ENCODE results near the gene CELSR1. TPM values are rescaled to one million over a fixed set of nuclear protein-coding genes. Genes with fewer than 3 reads are reported as not detected.

CELSR1 gene
- total and polyA plus RNA-seq, 7 donors = 0.23 to 5.0 (median 0.82) TPM

GRCh38 chr22:46538814-46539160, 1.4 kb upstream of the CELSR1 start:
- Histone ChIP-seq H3K27me3 (peaks cover 22 to 57% (median 33%) of the 10 kb centered on the region in 3 donors), H3K4me3 (peak overlapping the region in 3 of 4 donors; percentile 33 to 42 (median 41)), H3K4me1 (peaks cover 0 to 18% (median 15%) of the 10 kb centered on the region in 4 donors), H3K36me3 (no peaks in the 10 kb centered on the region), H3K9me3 (no peaks in the 10 kb centered on the region), H3K27ac (no peak overlapping the region)
- DNase-seq = no peak
- intact Hi-C loops (cut with DNase I) = loop anchor here (10.0 kb wide), 1 partner anchor 544 kb away; no protein-coding TSS in a partner anchor
- 3 to 10% methylated on average over 13 of the region's 13 CpGs for WGBS, 2 donors
- no peak for TF ChIP-seq POLR2AphosphoS5 (IDR thresholded peaks at IDR 0.05)
- no peak for TF ChIP-seq CTCF (IDR thresholded peaks at IDR 0.05)
- TF ChIP-seq EP300 (IDR thresholded peaks at IDR 0.05) = no peak
- no peak for TF ChIP-seq POLR2A (IDR thresholded peaks at IDR 0.05)

- 1 to 2% methylated on average over 70 of the region's 70 CpGs for WGBS, 2 donors
- H3K27ac ChIP-seq = peak overlapping the region in 1 of 4 donors; percentile 27
Measured at GRCh38 chr22:46537946-46538813, 760 bp upstream of the CELSR1 start.

GRCh38 chr22:46536537-46537224, 739 bp downstream of the CELSR1 start:
- intact Hi-C loops (cut with DNase I) = loop anchor here (10.0 kb wide), 1 partner anchor 542 kb away; no protein-coding TSS in a partner anchor
- Histone ChIP-seq H3K4me1 (peaks cover 0 to 18% (median 15%) of the 10 kb centered on the region in 4 donors), H3K36me3 (no peaks in the 10 kb centered on the region), H3K27me3 (peaks cover 22 to 57% (median 33%) of the 10 kb centered on the region in 3 donors), H3K27ac (peak overlapping the region in 1 of 4 donors; percentile 31), H3K4me3 (peak overlapping the region in 3 of 4 donors; percentile 33 to 42 (median 41)), H3K9me3 (no peaks in the 10 kb centered on the region)
- no peak for DNase-seq
- TF ChIP-seq POLR2AphosphoS5 (IDR thresholded peaks at IDR 0.05) (no peak), POLR2A (IDR thresholded peaks at IDR 0.05) (no peak), EP300 (IDR thresholded peaks at IDR 0.05) (no peak), CTCF (IDR thresholded peaks at IDR 0.05) (no peak)
- WGBS, 2 donors = 3 to 4% methylated on average over 118 of the region's 118 CpGs

More at GRCh38 chr22:46537946-46538813, 760 bp upstream of the CELSR1 start:
- Histone ChIP-seq H3K9me3 (no peaks in the 10 kb centered on the region), H3K4me3 (peak overlapping the region in 3 of 4 donors; percentile 33 to 42 (median 41)), H3K36me3 (no peaks in the 10 kb centered on the region), H3K27me3 (peaks cover 22 to 57% (median 33%) of the 10 kb centered on the region in 3 donors), H3K4me1 (peaks cover 0 to 18% (median 15%) of the 10 kb centered on the region in 4 donors)
- no peak for TF ChIP-seq CTCF (IDR thresholded peaks at IDR 0.05)
- TF ChIP-seq POLR2A (IDR thresholded peaks at IDR 0.05) = no peak
- TF ChIP-seq EP300 (IDR thresholded peaks at IDR 0.05) = no peak
- no peak for TF ChIP-seq POLR2AphosphoS5 (IDR thresholded peaks at IDR 0.05)
- intact Hi-C loops (cut with DNase I) = loop anchor here (10.0 kb wide), 1 partner anchor 543 kb away; no protein-coding TSS in a partner anchor
- no peak for DNase-seq

- DNase-seq = no peak
- Histone ChIP-seq H3K36me3 (no peaks in the 10 kb centered on the region), H3K27me3 (peaks cover 22 to 57% (median 33%) of the 10 kb centered on the region in 3 donors), H3K4me3 (no peak overlapping the region), H3K27ac (no peak overlapping the region), H3K9me3 (no peaks in the 10 kb centered on the region), H3K4me1 (peaks cover 0 to 20% (median 16%) of the 10 kb centered on the region in 4 donors)
- intact Hi-C loops (cut with DNase I) = loop anchor here (10.0 kb wide), 1 partner anchor 541 kb away; no protein-coding TSS in a partner anchor
- TF ChIP-seq CTCF (IDR thresholded peaks at IDR 0.05) (no peak), POLR2A (IDR thresholded peaks at IDR 0.05) (no peak), POLR2AphosphoS5 (IDR thresholded peaks at IDR 0.05) (no peak), EP300 (IDR thresholded peaks at IDR 0.05) (no peak)
- 69 to 73% methylated on average over 78 of the region's 78 CpGs for WGBS, 2 donors
Measured at GRCh38 chr22:46535876-46536536, 1.4 kb downstream of the CELSR1 start.

All from sigmoid colon (tissue), 7 donors.